Fibroblast of skin of abdomen (primary cell): ENCODE measurements around the gene PCSK6.
"Not testable (repeated sequence)": the region's sequence is repeated elsewhere in the genome, so short reads cannot be mapped to it uniquely, and the experiment has no call there.

Experiments
- DNase-seq: peaks from one replicate; pipeline ENCODE4 v3.0.0-alpha.2; 2013

The PCSK6 gene

GRCh38 chr15:101458908-101459578 lies 30.5 kb downstream of the PCSK6 start:
- no peak for DNase-seq

GRCh38 chr15:101458158-101458900 lies 31.2 kb downstream of the PCSK6 start:
- no peak for DNase-seq

- DNase-seq = no peak
Measured at GRCh38 chr15:101457696-101458095, 31.8 kb downstream of the PCSK6 start.

DNA sequence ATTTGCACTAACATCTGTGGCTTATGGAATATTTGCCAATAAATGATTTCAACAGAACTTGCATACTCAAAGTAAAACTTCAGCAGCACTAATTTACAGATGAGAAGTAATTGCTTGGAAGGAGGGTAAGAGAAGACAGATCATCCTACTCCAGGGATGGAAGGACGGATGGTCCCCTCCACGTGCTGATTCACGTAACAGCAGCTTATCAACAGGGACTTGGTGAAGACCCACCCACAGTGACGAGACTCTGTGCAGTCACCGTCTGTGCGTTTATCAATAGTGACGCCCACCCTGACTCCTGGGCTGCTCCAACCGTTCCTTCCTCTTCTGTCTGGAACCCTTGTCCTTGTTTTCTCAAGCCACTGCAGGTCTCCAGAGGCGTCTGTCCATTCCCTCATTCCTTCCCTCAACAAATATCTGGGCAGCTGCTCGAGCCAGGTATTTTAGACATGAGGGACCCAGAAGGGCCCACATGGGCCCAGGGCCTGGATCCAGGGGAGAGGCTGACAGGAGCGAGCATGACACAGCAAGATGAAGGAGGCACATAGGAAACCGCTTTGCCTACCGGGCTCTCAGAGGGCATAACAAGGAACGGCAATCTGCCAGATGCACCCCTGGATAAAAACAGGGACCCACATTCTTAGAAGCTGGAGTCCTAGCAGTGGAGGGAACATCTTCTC lies 33.3 kb downstream of the PCSK6 start:
- DNase-seq = no peak

DNA sequence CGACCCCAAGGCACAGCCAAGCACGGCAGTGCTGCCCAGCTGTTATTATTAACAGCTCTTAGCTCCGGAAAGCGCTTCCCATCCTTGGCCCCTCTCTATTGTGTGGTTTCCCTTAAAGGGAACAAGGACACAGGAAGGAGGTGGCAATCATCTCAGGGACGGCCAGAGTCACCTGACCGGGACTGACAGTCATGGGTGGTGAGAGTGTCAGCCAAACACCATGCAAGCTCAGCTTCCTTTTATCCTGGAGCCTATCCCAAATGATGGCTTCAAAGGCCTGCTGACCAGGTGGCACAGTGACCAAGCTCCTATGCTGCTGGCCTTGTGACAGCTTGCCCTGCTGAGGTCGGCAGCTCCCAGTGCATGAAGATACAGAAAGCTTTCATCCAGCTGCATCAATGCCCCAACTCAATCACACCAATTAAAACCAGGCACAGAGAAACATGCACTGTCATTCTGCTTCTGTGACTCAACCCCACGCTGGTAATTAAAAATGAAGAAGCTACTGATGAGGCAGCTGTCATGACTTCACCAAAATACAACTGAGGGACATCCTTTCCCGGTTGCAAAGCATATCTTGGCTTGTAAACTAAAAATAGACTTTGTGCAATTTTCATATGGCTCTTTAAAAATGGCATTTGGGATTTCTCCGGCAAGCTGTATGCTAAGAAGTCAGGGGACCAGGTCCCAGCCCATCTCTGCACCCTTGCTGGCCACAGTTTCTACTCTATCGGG lies 34.0 kb downstream of the PCSK6 start:
- DNase-seq = peak; percentile 56

- not testable (repeated sequence) for DNase-seq
Measured at GRCh38 chr15:101454781-101455180, 34.7 kb downstream of the PCSK6 start.

GRCh38 chr15:101454365-101454764 lies 35.1 kb downstream of the PCSK6 start:
- no peak for DNase-seq

- DNase-seq = no peak
Measured at GRCh38 chr15:101453123-101454120, 36.1 kb downstream of the PCSK6 start.

DNA sequence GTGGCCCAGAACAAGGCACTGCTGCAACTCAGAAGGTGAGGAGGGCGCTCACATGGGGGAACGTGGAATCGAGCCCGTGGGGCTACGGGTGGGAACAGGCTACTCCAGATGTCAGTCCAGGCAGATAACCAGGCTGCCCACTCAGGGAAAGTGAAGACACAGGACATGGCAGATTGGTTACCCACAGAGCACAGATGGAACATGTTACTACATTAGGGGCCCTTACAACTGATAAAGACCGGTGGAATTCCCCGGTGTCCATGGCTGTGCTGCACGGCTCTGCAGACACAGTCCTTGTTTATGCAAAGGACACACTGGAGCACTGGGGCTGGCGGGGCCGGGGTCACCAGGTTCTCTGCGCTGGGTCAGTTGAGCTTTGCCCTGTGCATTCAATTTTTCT lies 36.9 kb downstream of the PCSK6 start:
- no peak for DNase-seq

DNA sequence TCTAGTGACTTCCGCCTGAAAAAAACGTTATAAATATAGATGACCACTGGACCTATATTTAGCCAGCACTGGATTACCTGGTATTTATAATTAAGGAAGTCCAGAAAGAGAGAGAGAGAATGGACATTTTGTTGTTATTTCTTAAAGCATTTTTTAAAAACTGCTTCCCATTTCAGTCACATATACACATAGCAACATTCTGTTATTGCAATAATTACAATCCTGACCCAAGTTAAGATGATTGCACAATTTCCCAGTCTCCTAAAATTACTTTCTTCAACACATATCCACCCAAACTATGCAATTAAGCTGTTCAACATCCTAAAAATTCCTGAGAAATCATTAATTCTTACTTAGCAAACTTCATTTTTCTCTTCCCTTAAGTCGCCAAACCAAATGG lies 37.7 kb downstream of the PCSK6 start:
- no peak for DNase-seq

GRCh38 chr15:101451266-101451799 lies 38.2 kb downstream of the PCSK6 start:
- DNase-seq = peak; percentile 72

DNA sequence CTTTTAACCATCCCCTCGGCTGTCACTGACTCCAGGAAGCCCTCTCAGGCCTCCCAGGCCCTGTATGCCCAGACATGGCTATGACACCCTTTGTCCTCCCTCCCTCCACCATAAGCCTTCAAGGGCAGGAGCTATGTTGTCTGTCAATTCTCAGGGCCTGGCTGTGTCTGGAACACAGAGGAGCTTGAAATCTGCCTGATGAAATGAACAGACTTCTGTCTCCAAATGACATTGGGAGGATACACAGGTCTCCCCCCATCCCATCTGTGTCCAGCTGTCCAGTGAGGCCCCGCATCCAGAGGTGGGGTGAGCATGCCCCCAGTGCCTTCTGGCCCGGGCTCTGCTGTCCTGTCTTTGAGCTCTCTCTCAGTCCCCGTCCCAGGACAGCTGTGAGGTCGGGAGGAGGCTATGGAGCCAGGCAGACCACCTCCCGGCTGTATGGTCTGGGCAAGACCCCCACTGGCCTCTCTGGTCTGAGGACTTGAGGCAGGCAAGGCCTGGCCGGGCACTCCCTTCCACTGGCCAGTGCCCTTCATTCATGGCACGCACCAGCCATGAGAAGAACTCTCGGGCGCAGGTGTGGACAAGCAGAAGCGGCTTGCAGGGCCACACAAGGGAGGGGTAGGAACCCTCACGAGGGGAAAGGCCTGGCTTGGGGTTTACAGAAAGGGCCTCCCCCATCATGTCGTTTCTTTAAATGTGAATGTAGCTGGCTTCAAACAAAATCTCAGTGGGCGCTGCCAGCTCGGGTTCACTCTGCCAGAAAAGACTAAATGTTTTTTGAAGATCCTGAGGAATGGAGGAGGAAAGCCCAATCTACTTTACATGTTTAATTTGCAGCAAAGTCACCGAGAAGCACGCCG lies 38.9 kb downstream of the PCSK6 start:
- DNase-seq = no peak

GRCh38 chr15:101449471-101450402 lies 39.8 kb downstream of the PCSK6 start:
- no peak for DNase-seq

GRCh38 chr15:101448336-101448735 lies 41.2 kb downstream of the PCSK6 start:
- DNase-seq = no peak

- DNase-seq = no peak
Measured at GRCh38 chr15:101447561-101448071, 41.9 kb downstream of the PCSK6 start.

DNA sequence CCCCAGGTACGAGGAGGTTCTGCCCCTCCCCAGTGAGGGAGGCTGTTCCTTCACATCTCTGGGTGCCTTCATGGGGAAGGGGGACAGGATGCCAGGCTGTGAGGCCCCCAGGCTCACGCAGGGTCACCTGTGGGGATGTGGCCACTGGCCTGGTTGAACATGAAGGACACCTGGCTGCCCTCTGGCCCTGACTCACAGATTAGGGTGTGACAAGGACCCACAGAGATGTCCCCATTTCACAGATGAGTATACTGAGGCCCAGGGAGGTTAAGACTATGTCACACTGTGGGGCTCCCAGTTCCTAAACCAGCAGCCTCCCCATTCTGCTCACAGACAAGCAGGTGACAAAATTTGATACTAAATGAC lies 42.4 kb downstream of the PCSK6 start:
- no peak for DNase-seq

DNA sequence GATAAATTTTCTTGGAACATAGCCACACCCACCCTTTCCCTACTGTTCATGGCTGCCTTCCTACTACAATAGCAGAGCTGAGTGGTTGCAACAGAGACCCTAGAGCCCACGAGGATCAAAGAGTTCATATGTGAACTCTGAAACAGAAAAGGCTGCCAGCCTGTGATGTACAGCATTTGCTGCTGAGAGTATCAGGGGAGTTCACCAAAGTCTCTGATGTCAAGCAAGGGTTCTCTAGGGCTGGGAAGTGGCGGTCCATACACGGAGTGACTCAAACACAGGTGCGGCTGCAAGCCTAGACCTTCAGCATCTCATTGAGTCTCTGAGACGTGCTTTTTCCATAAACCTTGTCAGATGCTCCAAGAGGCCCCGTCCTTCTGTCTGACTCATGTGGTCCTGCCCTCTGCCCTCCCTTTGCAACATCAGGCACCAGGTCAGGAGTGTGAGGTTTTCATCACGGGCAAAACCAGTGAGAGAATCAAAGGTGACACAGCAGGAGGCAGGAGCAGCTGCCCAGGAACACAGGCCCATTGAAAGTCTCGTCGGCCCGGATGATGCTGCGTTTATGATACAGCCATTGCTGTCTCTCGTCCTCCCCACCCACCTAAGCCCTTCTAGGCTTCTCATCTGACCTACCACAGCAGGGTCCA lies 42.9 kb downstream of the PCSK6 start:
- DNase-seq = no peak
